Sciatic nerve (tissue), 2 donors: Measurements from ENCODE around the gene TMEM88. TPM values are rescaled to one million over a fixed set of nuclear protein-coding genes. Genes with fewer than 3 reads are reported as not detected.

Source experiments
- ATAC-seq: fragments of 200-7000 bp; cut with Tn5 transposase; one replicate; pipeline ENCODE4 v1.9.1; 2020; ENCODE audit warnings: mild to moderate bottlenecking, moderate library complexity
- DNase-seq: peaks from one replicate; pipeline ENCODE4 v3.0.0-alpha.2; 2020; ENCODE audit warnings: low spot score
- intact Hi-C: fragments of 100-400 bp; cut with DNase I; formaldehyde crosslinking; loops from one replicate; pipeline ENCODE4 v1.14.2; 2022
- total RNA-seq: library from RNA; stranded (reverse); fragmentation: NEBNext Ultra II Directional; extraction: Animal tissue kit (Norgen Biotek cat#: 25700); gene quantifications from one replicate; pipeline ENCODE4 v1.2.1, GENCODE V29; 2021
- donor health status: DM: no; HTN: no; CAD: no.
- donor health status: DM: no; HTN: no; CAD: no.

TMEM88 gene
- total RNA-seq, 1 donor from 2014 or later = 18.5 TPM

- DNase-seq (peak; percentile 96), ATAC-seq (peak; percentile 84)
- intact Hi-C loops = loop anchor here (5.0 kb wide), 1 partner anchor 330 kb away; no protein-coding TSS in a partner anchor
Observed at GRCh38 chr17:7841915-7842379, 12.9 kb upstream of the TMEM88 start.

- ATAC-seq (peak; percentile 38), DNase-seq (peak; percentile 86)
- intact Hi-C loops = loop anchor here (5.0 kb wide), 1 partner anchor 330 kb away; no protein-coding TSS in a partner anchor
Observed at GRCh38 chr17:7842380-7843256, 12.2 kb upstream of the TMEM88 start.

- intact Hi-C loops = loop anchor here (5.0 kb wide), 1 partner anchor 329 kb away; no protein-coding TSS in a partner anchor
- DNase-seq = no peak
Observed at GRCh38 chr17:7843257-7843535, 11.7 kb upstream of the TMEM88 start.

GRCh38 chr17:7843536-7844291 lies 11.2 kb upstream of the TMEM88 start:
- intact Hi-C loops = loop anchor here (5.0 kb wide), 1 partner anchor 329 kb away; no protein-coding TSS in a partner anchor
- ATAC-seq (peak; percentile 49), DNase-seq (peak; percentile 89)

More at GRCh38 chr17:7843257-7843535, 11.7 kb upstream of the TMEM88 start:
- no peak for ATAC-seq

GRCh38 chr17:7844292-7845154 lies 10.3 kb upstream of the TMEM88 start:
- intact Hi-C loops = loop anchor here (5.0 kb wide), 1 partner anchor 328 kb away; no protein-coding TSS in a partner anchor
- ATAC-seq (peak; percentile 81), DNase-seq (peak; percentile 93)

GRCh38 chr17:7845359-7846062 lies 9.4 kb upstream of the TMEM88 start:
- DNase-seq (no peak), ATAC-seq (no peak)
- intact Hi-C loops = no loop called here

GRCh38 chr17:7846063-7846735 lies 8.7 kb upstream of the TMEM88 start:
- DNase-seq (no peak), ATAC-seq (no peak)
- intact Hi-C loops = no loop called here

GRCh38 chr17:7846765-7847661 lies 7.9 kb upstream of the TMEM88 start:
- intact Hi-C loops = no loop called here
- no peak for DNase-seq
- no peak for ATAC-seq

GRCh38 chr17:7848131-7848579 lies 6.7 kb upstream of the TMEM88 start:
- ATAC-seq (no peak), DNase-seq (no peak)
- intact Hi-C loops = no loop called here

GRCh38 chr17:7848739-7849129 lies 6.1 kb upstream of the TMEM88 start:
- ATAC-seq (no peak), DNase-seq (no peak)
- intact Hi-C loops = no loop called here

GRCh38 chr17:7849130-7849750 lies 5.6 kb upstream of the TMEM88 start:
- ATAC-seq = no peak
- intact Hi-C loops = no loop called here
- no peak for DNase-seq

- DNase-seq = no peak
- intact Hi-C loops = loop anchor here (10.0 kb wide), 1 partner anchor 835 kb away; the partner anchor contains the start of gene RNASEK
- no peak for ATAC-seq
Observed at GRCh38 chr17:7849751-7850504, 4.9 kb upstream of the TMEM88 start.

GRCh38 chr17:7850701-7851437 lies 4.0 kb upstream of the TMEM88 start:
- DNase-seq (no peak), ATAC-seq (peak; percentile 0)
- intact Hi-C loops = loop anchor here (10.0 kb wide), 1 partner anchor 836 kb away; the partner anchor contains the start of gene RNASEK

- peak; percentile 75 for ATAC-seq
- peak; percentile 94 for DNase-seq
- intact Hi-C loops = loop anchor here (10.0 kb wide), 1 partner anchor 837 kb away; the partner anchor contains the start of gene RNASEK
Observed at GRCh38 chr17:7851438-7852261, 3.2 kb upstream of the TMEM88 start.
